WTC11 (cell line): ENCODE results near the gene PDC. TPM values are rescaled to one million over a fixed set of nuclear protein-coding genes. Genes with fewer than 3 reads are reported as not detected.

ENCODE experiments used
- ATAC-seq: fragments of 200-7000 bp; cut with Tn5 transposase; 2 replicates; pipeline ENCODE4 v1.10.0; 2021; ENCODE audit warnings: mild to moderate bottlenecking, moderate library complexity
- CTCF ChIA-PET: fragments of 300-600 bp; sonication (Branson Sonifier 250); formaldehyde crosslinking; loops from one replicate; lab custom pipeline; 2021; ENCODE audit warnings: antibody characterized with exemption; lab: Charles Lee
- POLR2A ChIA-PET: fragments of 350-600 bp; sonication (Branson Sonifier 250); formaldehyde crosslinking; loops from one replicate; lab custom pipeline; 2021; ENCODE audit warnings: antibody characterized with exemption; lab: Charles Lee
- DNase-seq: peaks from one replicate; pipeline ENCODE4 v3.0.0; 2021; ENCODE audit warnings: low spot score
- H3K27ac Mint-ChIP-seq: 2 replicates; pipeline ENCODE4 v1.8.0; 2021; ENCODE audit warnings: mixed read lengths
- H3K27me3 Mint-ChIP-seq: 2 replicates; pipeline ENCODE4 v1.8.0; 2021; ENCODE audit warnings: low read depth, mild to moderate bottlenecking, moderate library complexity, mixed read lengths
- H3K36me3 Mint-ChIP-seq: 2 replicates; pipeline ENCODE4 v1.8.0; 2021; ENCODE audit warnings: mixed read lengths
- H3K4me1 Mint-ChIP-seq: 2 replicates; pipeline ENCODE4 v1.8.0; 2022; ENCODE audit warnings: mixed read lengths
- H3K4me3 Mint-ChIP-seq: 2 replicates; pipeline ENCODE4 v1.8.0; 2021; ENCODE audit warnings: mild to moderate bottlenecking, moderate library complexity, mixed read lengths
- H3K9me3 Mint-ChIP-seq: 2 replicates; pipeline ENCODE4 v1.8.0; 2021; ENCODE audit warnings: mixed read lengths
- ELF4 ChIP-seq: sonication (generic); formaldehyde crosslinking; IDR thresholded peaks from 2 replicates; pipeline ENCODE4 v1.8.1; 2022; ENCODE audit warnings: low read depth, mild to moderate bottlenecking, moderate library complexity, missing genetic modification reagents
- FOXP1 ChIP-seq: sonication (generic); formaldehyde crosslinking; IDR thresholded peaks from 2 replicates; pipeline ENCODE4 v1.8.0; 2022; ENCODE audit warnings: missing genetic modification reagents, mild to moderate bottlenecking, moderate library complexity, borderline replicate concordance
- NFATC4 ChIP-seq: fragments of 250-450 bp; sonication (Bioruptor Pico); IDR thresholded peaks from 2 replicates; pipeline ENCODE4 v1.9.0; 2021; ENCODE audit warnings: mild to moderate bottlenecking
- OVOL2 ChIP-seq: fragments of 250-450 bp; sonication (Bioruptor Pico); IDR thresholded peaks from 2 replicates; pipeline ENCODE4 v1.9.0; 2021; ENCODE audit warnings: mild to moderate bottlenecking, borderline replicate concordance
- PRRX2 ChIP-seq: fragments of 250-450 bp; sonication (Bioruptor Pico); IDR thresholded peaks from 2 replicates; pipeline ENCODE4 v1.8.0; 2021; ENCODE audit warnings: mild to moderate bottlenecking
- ZNF423 ChIP-seq: fragments of 250-450 bp; sonication (Bioruptor Pico); IDR thresholded peaks from 2 replicates; pipeline ENCODE4 v2.1.2; 2022; ENCODE audit warnings: mild to moderate bottlenecking, moderate library complexity
- total RNA-seq: library from RNA; stranded (reverse); gene quantifications from 3 replicates; pipeline ENCODE4 v1.2.3, GENCODE V29; 2021
- TF ChIP-seq, protein P1 (sequence below): sonication (generic); formaldehyde crosslinking; IDR thresholded peaks from 2 replicates; pipeline ENCODE4 v1.8.0; 2023; ENCODE audit warnings: mild to moderate bottlenecking, missing genetic modification reagents
- TF ChIP-seq, protein P2 (sequence below): sonication (generic); formaldehyde crosslinking; IDR thresholded peaks from 2 replicates; pipeline ENCODE4 v1.8.1; 2022; ENCODE audit warnings: mild to moderate bottlenecking, missing genetic modification reagents, moderate library complexity, borderline replicate concordance
- TF ChIP-seq, protein P3 (sequence below): sonication (generic); formaldehyde crosslinking; IDR thresholded peaks from 2 replicates; pipeline ENCODE4 v1.8.1; 2023; ENCODE audit warnings: mild to moderate bottlenecking, missing genetic modification reagents
- TF ChIP-seq, protein P4 (sequence below): fragments of 250-450 bp; sonication (Bioruptor Pico); IDR thresholded peaks from 2 replicates; pipeline ENCODE4 v1.9.0; 2021; ENCODE audit warnings: mild to moderate bottlenecking
- TF ChIP-seq, protein P5 (sequence below): sonication (generic); formaldehyde crosslinking; IDR thresholded peaks from 2 replicates; pipeline ENCODE4 v1.8.0; 2022; ENCODE audit warnings: mild to moderate bottlenecking, missing genetic modification reagents
- TF ChIP-seq, protein P6 (sequence below): sonication (generic); formaldehyde crosslinking; IDR thresholded peaks from 2 replicates; pipeline ENCODE4 v1.8.1; 2023; ENCODE audit warnings: mild to moderate bottlenecking, moderate library complexity, missing genetic modification reagents

The PDC gene
- total RNA-seq, 1 experiment from 2014 or later = not detected

DNA sequence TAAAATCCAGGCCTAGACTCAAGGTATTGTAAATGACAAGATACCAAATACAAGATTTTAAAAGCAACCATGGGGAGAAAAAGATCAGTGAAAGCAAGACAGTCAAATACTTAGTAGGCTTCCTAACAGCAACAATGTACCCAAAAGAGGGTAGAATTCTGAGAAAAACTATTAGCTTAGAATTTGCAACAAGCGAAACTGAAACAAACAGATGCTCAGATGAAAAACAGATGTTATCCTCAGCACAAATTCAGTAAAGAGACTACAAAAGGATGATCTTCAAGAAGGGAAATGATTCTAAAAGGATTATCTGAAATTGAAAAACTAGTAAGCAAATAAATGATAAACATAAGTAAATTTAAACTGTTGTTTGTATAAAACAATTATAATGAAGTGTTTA lies 40.0 kb downstream of the PDC start:
- no peaks in the 10 kb centered on the region for H3K9me3 Mint-ChIP-seq
- H3K4me1 Mint-ChIP-seq = no peaks in the 10 kb centered on the region
- ChIA-PET CTCF (interaction anchor here (0.6 to 1.9 kb wide), 3 partner anchors 17 to 46 kb away, joined by 3 to 9 read pairs (median 3); partner anchors contain the start of gene TPR), POLR2A (no interaction called here)
- ATAC-seq = no peak
- no peak overlapping the region for H3K4me3 Mint-ChIP-seq
- H3K27ac Mint-ChIP-seq = no peak overlapping the region
- DNase-seq = no peak
- no peaks in the 10 kb centered on the region for H3K27me3 Mint-ChIP-seq
- H3K36me3 Mint-ChIP-seq = peaks cover 16% of the 10 kb centered on the region
- TF ChIP-seq OVOL2 (CRISPR knock-in tag) = no peak
- TF ChIP-seq FOXP1 (CRISPR knock-in tag) = no peak
- TF ChIP-seq, protein P1, sequence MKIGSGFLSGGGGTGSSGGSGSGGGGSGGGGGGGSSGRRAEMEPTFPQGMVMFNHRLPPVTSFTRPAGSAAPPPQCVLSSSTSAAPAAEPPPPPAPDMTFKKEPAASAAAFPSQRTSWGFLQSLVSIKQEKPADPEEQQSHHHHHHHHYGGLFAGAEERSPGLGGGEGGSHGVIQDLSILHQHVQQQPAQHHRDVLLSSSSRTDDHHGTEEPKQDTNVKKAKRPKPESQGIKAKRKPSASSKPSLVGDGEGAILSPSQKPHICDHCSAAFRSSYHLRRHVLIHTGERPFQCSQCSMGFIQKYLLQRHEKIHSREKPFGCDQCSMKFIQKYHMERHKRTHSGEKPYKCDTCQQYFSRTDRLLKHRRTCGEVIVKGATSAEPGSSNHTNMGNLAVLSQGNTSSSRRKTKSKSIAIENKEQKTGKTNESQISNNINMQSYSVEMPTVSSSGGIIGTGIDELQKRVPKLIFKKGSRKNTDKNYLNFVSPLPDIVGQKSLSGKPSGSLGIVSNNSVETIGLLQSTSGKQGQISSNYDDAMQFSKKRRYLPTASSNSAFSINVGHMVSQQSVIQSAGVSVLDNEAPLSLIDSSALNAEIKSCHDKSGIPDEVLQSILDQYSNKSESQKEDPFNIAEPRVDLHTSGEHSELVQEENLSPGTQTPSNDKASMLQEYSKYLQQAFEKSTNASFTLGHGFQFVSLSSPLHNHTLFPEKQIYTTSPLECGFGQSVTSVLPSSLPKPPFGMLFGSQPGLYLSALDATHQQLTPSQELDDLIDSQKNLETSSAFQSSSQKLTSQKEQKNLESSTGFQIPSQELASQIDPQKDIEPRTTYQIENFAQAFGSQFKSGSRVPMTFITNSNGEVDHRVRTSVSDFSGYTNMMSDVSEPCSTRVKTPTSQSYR (CRISPR knock-in tag) = no peak
- TF ChIP-seq, protein P2, sequence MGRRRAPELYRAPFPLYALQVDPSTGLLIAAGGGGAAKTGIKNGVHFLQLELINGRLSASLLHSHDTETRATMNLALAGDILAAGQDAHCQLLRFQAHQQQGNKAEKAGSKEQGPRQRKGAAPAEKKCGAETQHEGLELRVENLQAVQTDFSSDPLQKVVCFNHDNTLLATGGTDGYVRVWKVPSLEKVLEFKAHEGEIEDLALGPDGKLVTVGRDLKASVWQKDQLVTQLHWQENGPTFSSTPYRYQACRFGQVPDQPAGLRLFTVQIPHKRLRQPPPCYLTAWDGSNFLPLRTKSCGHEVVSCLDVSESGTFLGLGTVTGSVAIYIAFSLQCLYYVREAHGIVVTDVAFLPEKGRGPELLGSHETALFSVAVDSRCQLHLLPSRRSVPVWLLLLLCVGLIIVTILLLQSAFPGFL (CRISPR knock-in tag) = no peak
- TF ChIP-seq, protein P3, sequence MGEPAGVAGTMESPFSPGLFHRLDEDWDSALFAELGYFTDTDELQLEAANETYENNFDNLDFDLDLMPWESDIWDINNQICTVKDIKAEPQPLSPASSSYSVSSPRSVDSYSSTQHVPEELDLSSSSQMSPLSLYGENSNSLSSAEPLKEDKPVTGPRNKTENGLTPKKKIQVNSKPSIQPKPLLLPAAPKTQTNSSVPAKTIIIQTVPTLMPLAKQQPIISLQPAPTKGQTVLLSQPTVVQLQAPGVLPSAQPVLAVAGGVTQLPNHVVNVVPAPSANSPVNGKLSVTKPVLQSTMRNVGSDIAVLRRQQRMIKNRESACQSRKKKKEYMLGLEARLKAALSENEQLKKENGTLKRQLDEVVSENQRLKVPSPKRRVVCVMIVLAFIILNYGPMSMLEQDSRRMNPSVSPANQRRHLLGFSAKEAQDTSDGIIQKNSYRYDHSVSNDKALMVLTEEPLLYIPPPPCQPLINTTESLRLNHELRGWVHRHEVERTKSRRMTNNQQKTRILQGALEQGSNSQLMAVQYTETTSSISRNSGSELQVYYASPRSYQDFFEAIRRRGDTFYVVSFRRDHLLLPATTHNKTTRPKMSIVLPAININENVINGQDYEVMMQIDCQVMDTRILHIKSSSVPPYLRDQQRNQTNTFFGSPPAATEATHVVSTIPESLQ (CRISPR knock-in tag) = no peak
- TF ChIP-seq ZNF423 (CRISPR knock-in tag) = no peak
- TF ChIP-seq, protein P4, sequence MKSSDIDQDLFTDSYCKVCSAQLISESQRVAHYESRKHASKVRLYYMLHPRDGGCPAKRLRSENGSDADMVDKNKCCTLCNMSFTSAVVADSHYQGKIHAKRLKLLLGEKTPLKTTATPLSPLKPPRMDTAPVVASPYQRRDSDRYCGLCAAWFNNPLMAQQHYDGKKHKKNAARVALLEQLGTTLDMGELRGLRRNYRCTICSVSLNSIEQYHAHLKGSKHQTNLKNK (CRISPR knock-in tag) = no peak
- TF ChIP-seq, protein P5, sequence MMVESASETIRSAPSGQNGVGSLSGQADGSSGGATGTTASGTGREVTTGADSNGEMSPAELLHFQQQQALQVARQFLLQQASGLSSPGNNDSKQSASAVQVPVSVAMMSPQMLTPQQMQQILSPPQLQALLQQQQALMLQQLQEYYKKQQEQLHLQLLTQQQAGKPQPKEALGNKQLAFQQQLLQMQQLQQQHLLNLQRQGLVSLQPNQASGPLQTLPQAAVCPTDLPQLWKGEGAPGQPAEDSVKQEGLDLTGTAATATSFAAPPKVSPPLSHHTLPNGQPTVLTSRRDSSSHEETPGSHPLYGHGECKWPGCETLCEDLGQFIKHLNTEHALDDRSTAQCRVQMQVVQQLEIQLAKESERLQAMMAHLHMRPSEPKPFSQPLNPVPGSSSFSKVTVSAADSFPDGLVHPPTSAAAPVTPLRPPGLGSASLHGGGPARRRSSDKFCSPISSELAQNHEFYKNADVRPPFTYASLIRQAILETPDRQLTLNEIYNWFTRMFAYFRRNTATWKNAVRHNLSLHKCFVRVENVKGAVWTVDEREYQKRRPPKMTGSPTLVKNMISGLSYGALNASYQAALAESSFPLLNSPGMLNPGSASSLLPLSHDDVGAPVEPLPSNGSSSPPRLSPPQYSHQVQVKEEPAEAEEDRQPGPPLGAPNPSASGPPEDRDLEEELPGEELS (CRISPR knock-in tag) = no peak
- TF ChIP-seq, protein P6, sequence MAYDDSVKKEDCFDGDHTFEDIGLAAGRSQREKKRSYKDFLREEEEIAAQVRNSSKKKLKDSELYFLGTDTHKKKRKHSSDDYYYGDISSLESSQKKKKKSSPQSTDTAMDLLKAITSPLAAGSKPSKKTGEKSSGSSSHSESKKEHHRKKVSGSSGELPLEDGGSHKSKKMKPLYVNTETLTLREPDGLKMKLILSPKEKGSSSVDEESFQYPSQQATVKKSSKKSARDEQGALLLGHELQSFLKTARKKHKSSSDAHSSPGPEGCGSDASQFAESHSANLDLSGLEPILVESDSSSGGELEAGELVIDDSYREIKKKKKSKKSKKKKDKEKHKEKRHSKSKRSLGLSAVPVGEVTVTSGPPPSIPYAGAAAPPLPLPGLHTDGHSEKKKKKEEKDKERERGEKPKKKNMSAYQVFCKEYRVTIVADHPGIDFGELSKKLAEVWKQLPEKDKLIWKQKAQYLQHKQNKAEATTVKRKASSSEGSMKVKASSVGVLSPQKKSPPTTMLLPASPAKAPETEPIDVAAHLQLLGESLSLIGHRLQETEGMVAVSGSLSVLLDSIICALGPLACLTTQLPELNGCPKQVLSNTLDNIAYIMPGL (CRISPR knock-in tag) = no peak

DNA sequence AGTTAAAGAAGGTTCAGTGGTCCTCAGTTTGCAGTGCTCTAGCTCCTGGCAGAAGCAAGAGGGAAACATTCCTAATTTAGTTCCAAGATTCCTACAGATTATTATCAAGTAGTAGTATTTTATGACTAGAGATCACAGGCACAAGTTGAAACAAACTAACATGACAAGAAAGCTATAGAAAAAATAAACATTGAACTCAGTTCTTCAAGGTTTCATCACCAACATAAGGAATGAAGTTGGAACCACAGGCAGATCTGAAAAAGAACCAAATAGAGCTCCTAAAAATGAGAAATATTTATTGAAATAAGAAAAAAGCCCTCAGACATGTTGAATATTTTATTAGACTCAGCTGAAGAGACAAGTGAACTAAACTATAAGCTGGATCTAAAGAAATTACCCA lies 40.6 kb downstream of the PDC start:
- no peak for TF ChIP-seq ELF4 (CRISPR knock-in tag)
- TF ChIP-seq NFATC4 (CRISPR knock-in tag) = no peak
- no peak for TF ChIP-seq PRRX2 (CRISPR knock-in tag)
- peaks cover 21% of the 10 kb centered on the region for H3K36me3 Mint-ChIP-seq
- ChIA-PET CTCF (interaction anchor here (0.6 to 1.9 kb wide), 2 partner anchors 16 to 45 kb away, joined by 3 to 9 read pairs; partner anchors contain the start of gene TPR), POLR2A (no interaction called here)
- H3K9me3 Mint-ChIP-seq = no peaks in the 10 kb centered on the region
- no peaks in the 10 kb centered on the region for H3K27me3 Mint-ChIP-seq
- H3K4me1 Mint-ChIP-seq = no peaks in the 10 kb centered on the region
- no peak for ATAC-seq
- DNase-seq = no peak
- no peak overlapping the region for H3K27ac Mint-ChIP-seq
- no peak overlapping the region for H3K4me3 Mint-ChIP-seq
